RKO (cell line): ENCODE data around the gene SLC25A11.

Source experiments
- DNase-seq: peaks from one replicate; pipeline ENCODE4 v3.0.0-alpha.2; 2016; ENCODE audit warnings: low spot score

SLC25A11 gene

DNA sequence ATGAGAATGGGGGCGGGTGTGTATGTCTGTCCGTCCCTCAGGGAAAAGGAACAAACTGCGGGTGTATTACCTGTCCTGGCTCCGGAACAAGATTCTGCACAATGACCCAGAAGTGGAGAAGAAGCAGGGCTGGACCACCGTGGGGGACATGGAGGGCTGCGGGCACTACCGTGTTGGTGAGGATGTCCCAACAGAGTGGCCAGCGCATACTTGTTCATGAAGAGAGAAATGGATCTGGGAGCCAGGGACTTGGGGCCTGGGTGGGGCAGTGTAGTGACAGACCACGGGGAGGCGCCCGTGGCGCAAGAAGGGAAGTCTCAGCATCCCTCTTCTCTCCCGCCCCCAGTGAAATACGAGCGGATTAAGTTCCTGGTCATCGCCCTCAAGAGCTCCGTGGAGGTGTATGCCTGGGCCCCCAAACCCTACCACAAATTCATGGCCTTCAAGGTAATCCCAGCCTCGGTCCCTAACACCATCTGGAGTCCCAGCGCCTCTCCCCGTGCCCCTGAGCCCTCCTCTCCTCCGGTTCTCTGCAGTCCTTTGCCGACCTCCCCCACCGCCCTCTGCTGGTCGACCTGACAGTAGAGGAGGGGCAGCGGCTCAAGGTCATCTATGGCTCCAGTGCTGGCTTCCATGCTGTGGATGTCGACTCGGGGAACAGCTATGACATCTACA, 44.1 kb downstream of the SLC25A11 start:
- no peak for DNase-seq

DNA sequence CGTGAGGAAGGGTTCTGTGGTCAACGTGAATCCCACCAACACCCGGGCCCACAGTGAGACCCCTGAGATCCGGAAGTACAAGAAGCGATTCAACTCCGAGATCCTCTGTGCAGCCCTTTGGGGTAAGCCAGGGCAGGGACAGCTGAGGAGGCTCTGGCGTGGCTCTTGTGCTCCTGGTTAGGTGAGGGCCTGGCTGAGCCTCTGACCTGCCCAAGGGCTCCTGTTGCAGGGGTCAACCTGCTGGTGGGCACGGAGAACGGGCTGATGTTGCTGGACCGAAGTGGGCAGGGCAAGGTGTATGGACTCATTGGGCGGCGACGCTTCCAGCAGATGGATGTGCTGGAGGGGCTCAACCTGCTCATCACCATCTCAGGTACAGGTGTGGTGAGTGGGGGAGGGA, 44.7 kb downstream of the SLC25A11 start:
- DNase-seq, result no peak

DNA sequence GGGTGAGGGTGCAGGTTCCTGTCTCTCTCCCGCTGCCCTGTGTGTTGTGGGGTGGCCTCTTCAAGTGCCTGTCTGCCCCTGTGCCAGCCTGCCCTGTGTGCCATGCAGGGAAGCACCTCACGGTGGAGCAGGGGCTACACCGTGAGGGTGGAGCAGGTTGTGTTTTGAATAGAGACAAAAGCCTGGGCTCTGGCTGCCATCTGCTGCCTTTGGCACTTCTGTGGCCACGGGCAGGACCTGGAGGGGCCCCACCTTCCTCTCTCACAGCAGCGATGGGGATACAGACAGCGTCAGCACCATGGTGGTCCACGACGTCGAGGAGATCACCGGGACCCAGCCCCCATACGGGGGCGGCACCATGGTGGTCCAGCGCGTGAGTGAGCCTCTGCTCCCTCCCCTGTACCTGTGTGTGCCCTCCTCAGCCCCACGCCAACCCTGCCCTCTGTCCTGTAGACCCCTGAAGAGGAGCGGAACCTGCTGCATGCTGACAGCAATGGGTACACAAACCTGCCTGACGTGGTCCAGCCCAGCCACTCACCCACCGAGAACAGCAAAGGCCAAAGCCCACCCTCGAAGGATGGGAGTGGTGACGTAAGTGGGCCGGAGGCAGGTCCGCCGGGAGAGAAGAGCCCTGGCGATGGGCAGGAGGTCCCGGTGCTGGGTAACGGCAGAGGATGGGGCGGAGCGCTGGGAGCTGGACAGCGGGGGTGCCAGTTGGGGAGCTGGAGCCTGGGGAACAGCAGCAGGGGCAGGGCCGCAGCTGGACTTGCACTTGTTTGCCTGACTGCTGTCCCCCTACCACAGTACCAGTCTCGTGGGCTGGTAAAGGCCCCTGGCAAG, 45.9 kb downstream of the SLC25A11 start:
- no peak for DNase-seq

GRCh38 chr17:4893272-4893671, 46.6 kb downstream of the SLC25A11 start:
- DNase-seq, result no peak

DNA sequence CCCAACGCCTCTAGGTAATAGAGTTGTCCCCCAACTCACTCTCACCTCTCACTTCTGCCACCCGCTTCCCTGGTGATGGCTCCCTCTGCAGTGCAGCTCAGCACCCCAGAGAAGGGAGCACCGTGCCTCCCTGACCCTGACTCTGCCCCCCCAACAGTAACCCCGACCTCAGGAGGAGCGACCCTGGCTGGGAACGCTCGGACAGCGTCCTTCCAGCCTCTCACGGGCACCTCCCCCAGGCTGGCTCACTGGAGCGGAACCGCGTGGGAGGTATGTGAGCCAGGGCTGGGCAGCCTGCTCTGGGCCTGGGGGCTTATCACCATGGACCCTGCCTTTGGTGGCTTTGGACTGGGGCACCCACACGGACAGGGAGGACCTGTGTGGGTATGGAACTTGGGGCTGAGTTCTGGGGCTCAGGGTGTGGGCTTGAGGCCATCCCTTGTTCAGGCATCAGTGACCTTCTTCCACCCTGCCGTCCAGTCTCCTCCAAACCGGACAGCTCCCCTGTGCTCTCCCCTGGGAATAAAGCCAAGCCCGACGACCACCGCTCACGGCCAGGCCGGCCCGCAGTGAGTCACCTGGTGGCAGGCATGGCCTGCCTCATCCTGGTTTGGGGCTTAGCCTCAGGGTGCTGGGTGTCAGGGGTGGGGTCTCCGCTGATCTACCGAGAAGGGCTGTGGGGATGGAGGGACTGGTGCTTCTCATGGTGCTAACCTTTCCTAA, 47.2 kb downstream of the SLC25A11 start:
- no peak for DNase-seq

DNA sequence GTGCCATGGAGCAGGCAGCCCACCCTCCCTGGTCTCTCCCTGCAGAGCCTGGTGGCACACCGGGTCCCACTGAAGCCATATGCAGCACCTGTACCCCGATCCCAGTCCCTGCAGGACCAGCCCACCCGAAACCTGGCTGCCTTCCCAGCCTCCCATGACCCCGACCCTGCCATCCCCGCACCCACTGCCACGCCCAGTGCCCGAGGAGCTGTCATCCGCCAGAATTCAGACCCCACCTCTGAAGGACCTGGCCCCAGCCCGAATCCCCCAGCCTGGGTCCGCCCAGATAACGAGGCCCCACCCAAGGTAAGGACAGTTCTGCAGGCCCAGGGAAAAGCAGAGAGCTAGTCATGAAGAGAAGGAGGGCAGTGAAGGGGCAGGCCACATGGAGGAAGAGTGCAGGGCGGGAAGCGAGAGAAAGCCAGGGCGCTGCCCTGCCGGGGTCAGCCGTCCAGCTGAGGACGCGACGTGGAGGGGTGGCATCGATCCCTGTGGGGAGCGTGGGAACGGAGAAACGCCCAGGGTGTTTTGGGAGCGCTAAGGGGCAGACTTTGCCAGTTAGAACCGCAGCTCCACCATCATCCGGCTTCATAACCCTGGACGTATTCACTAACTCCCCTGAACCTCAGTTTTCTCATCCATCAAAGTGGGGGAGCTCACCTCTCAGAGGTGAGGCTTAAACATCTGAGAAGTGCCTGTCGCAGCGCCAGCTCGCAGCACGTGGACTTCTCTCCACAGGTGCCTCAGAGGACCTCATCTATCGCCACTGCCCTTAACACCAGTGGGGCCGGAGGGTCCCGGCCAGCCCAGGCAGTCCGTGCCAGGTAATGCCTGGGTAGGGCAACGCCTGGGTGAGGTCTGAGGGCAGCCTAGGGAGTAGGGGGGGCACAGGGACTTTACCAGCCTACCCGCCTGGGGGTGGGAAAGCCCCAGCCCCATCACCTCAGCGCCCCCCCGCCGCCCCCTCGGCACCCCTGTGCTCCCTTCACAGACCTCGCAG, 48.1 kb downstream of the SLC25A11 start:
- DNase-seq, result no peak

GRCh38 chr17:4887581-4887980, 52.3 kb downstream of the SLC25A11 start:
- DNase-seq, result no peak
